Body of pancreas (tissue), 4 donors: Measurements from ENCODE around the gene AGAP1. TPM values are rescaled to one million over a fixed set of nuclear protein-coding genes. Genes with fewer than 3 reads are reported as not detected.

Experiments used
- ATAC-seq: fragments of 150-250 bp; one replicate; pipeline ENCODE4 v1.9.1; 2016
- DNase-seq, 4 donors: peaks; one replicate each; pipeline ENCODE4 v3.0.0-alpha.2; 2019
- H3K27ac ChIP-seq, 4 donors: fragments of 200-600 bp; sonication (generic); 1 replicate in 3 of 4; 2 replicates in 1 of 4; pipeline versions ENCODE4 v1.5.1 to v1.6.1; 2016 to 2019; ENCODE audit warnings: mild to moderate bottlenecking in 1 of 4, mixed read lengths in 1 of 4, moderate library complexity in 1 of 4
- H3K27me3 ChIP-seq, 2 donors: fragments of 200-600 bp; sonication (generic); one replicate each; pipeline ENCODE4 v1.6.0; 2016; ENCODE audit warnings: mild to moderate bottlenecking in 1 of 2
- H3K36me3 ChIP-seq, 2 donors: fragments of 200-600 bp; sonication (generic); replicated peaks in 1 of 2; 2 replicates each; pipeline ENCODE4 v1.5.1; 2016; ENCODE audit warnings: low read depth in 2 of 2; ENCODE audit not compliant: insufficient read depth in 1 of 2
- H3K4me1 ChIP-seq: fragments of 200-600 bp; sonication (generic); one replicate; pipeline ENCODE4 v1.6.0; 2016
- H3K4me3 ChIP-seq, 2 donors: fragments of 200-600 bp; sonication (generic); 1 replicate in 1 of 2; 2 replicates in 1 of 2; pipeline ENCODE4 v1.5.1; 2016 to 2019
- H3K9me3 ChIP-seq, 3 donors: fragments of 200-600 bp; sonication (generic); 1 replicate in 2 of 3; 2 replicates in 1 of 3; pipeline ENCODE4 v1.5.1; 2016
- CTCF ChIP-seq, 7 experiments: fragments of 450-650 bp in 4 of 7; fragments of 200-600 bp in 3 of 7; sonication (generic) in 3 of 7; IDR thresholded peaks; one replicate each; pipeline ENCODE4 v1.5.1; 2016 to 2019; ENCODE audit warnings: antibody characterized with exemption in 7 of 7
- POLR2A ChIP-seq, 3 donors: fragments of 450-650 bp; IDR thresholded peaks; one replicate each; pipeline ENCODE4 v1.6.1; 2016; ENCODE audit warnings: antibody characterized with exemption in 3 of 3, mild to moderate bottlenecking in 2 of 3
- WGBS, 2 donors: methylation state at CpG; one replicate each; pipeline ENCODE4 v1.1.5; 2017; 5-methylcytosine and 5-hydroxymethylcytosine counted together
- intact Hi-C: fragments of 100-400 bp; cut with DNase I; formaldehyde crosslinking; loops from one replicate; pipeline ENCODE4 v1.15.1; 2023
- total RNA-seq, 2 donors: library from RNA; depleted of rRNA; stranded (reverse); fragments of >200 nt; gene quantifications; one replicate each; pipeline ENCODE4 v1.1.0, GENCODE V29; 2016

The AGAP1 gene
- total RNA-seq, 2 donors from 2014 or later, result 21.3 to 32.6 TPM

DNA sequence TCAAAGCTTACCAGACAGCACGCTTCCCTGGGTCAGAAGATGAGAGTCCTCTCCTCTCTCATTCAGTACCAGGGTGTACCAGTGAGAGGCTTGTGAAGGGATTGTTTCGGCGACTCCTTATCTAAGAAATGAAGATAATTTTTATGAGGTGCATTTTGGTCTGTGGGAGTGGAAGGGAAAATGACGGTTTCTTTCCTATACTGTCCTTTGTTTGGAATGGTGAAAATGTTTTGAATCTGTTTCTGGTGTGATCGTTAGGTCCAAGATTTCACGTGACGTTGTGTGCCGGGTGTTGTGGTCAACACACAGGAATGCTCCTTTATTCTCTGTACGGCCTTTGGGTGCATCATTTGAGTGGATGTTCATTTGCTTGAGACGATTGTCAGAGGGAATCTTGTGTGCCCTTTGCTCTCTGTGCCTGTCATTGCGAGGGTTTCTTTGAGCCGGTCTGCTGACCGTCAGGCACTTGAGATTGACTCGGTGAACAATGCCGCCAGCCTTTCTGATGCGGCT is 183.5 kb downstream of the AGAP1 start:
- intact Hi-C loops, result no loop called here
- H3K27ac ChIP-seq, result no peak overlapping the region
- H3K4me1 ChIP-seq, result peaks cover 15% of the 10 kb centered on the region
- 89 to 91% methylated on average over 16 of the region's 16 CpGs for WGBS, 2 donors
- H3K36me3 ChIP-seq, result no peaks in the 10 kb centered on the region
- DNase-seq (no peak), ATAC-seq (no peak)
- no peaks in the 10 kb centered on the region for H3K27me3 ChIP-seq
- H3K9me3 ChIP-seq, result no peaks in the 10 kb centered on the region
- TF ChIP-seq POLR2A (IDR thresholded peaks at IDR 0.05) (no peak), CTCF (IDR thresholded peaks at IDR 0.05) (no peak)
- H3K4me3 ChIP-seq, result no peak overlapping the region

DNA sequence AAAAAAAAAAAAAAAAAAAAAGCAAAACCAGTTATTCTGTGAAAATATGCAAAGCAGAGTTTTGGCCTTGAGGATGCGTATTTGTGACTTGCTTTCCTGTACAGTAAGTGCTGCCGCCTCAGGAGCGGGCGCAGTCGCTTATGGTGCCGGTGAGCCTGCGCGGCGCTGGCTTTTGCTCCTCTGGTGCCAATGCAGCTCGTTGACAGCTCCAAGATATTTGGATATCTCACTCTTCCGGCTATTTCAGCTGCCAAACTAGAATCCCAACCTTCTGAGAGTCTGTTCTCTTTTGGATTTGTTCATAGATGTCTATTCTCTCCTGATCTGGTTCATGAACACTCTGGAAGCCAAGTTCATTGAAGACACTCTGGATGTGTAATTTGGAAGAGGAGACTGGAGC is 184.1 kb downstream of the AGAP1 start:
- H3K4me3 ChIP-seq, result no peak overlapping the region
- 89 to 97% methylated on average over 11 of the region's 11 CpGs for WGBS, 2 donors
- TF ChIP-seq POLR2A (IDR thresholded peaks at IDR 0.05) (no peak), CTCF (IDR thresholded peaks at IDR 0.05) (no peak)
- DNase-seq (no peak), ATAC-seq (no peak)
- no peak overlapping the region for H3K27ac ChIP-seq
- H3K4me1 ChIP-seq, result peaks cover 15% of the 10 kb centered on the region
- no peaks in the 10 kb centered on the region for H3K27me3 ChIP-seq
- no peaks in the 10 kb centered on the region for H3K36me3 ChIP-seq
- intact Hi-C loops, result no loop called here
- no peaks in the 10 kb centered on the region for H3K9me3 ChIP-seq

GRCh38 chr2:235678712-235679111 is 184.9 kb downstream of the AGAP1 start:
- intact Hi-C loops, result no loop called here
- WGBS, 2 donors, result 84% methylated on average over 10 of the region's 10 CpGs

GRCh38 chr2:235679471-235679870 is 185.6 kb downstream of the AGAP1 start:
- Histone ChIP-seq H3K36me3 (no peaks in the 10 kb centered on the region), H3K4me3 (no peak overlapping the region), H3K27ac (no peak overlapping the region), H3K4me1 (peaks cover 15% of the 10 kb centered on the region), H3K9me3 (no peaks in the 10 kb centered on the region), H3K27me3 (no peaks in the 10 kb centered on the region)
- TF ChIP-seq CTCF (IDR thresholded peaks at IDR 0.05), result no peak
- TF ChIP-seq POLR2A (IDR thresholded peaks at IDR 0.05), result no peak
- 21 to 28% methylated on average over 5 of the region's 5 CpGs for whole genome bisulfite sequencing, 2 donors
- intact Hi-C loops, result no loop called here
- no peak for ATAC-seq
- DNase-seq, result no peak

More at GRCh38 chr2:235678712-235679111, 184.9 kb downstream of the AGAP1 start:
- no peak for DNase-seq
- Histone ChIP-seq H3K27me3 (no peaks in the 10 kb centered on the region), H3K4me3 (no peak overlapping the region), H3K36me3 (no peaks in the 10 kb centered on the region), H3K9me3 (no peaks in the 10 kb centered on the region), H3K4me1 (peaks cover 15% of the 10 kb centered on the region), H3K27ac (no peak overlapping the region)
- ATAC-seq, result no peak
- no peak for TF ChIP-seq CTCF (IDR thresholded peaks at IDR 0.05)
- TF ChIP-seq POLR2A (IDR thresholded peaks at IDR 0.05), result no peak

GRCh38 chr2:235685024-235685721 is 191.3 kb downstream of the AGAP1 start:
- intact Hi-C loops, result no loop called here
- Histone ChIP-seq H3K9me3 (no peaks in the 10 kb centered on the region), H3K27me3 (no peaks in the 10 kb centered on the region), H3K36me3 (no peaks in the 10 kb centered on the region), H3K27ac (no peak overlapping the region), H3K4me1 (peaks cover 11% of the 10 kb centered on the region), H3K4me3 (no peak overlapping the region)
- TF ChIP-seq CTCF (IDR thresholded peaks at IDR 0.05), result no peak
- TF ChIP-seq POLR2A (IDR thresholded peaks at IDR 0.05), result no peak
- ATAC-seq (no peak), DNase-seq (no peak)
- 80 to 88% methylated on average over 8 to 10 of the region's 10 CpGs for WGBS, 2 donors
